Ishikawa (cell line): ENCODE measurements around the gene C2CD4D.

Experiments used
- CEBPB ChIP-seq: IDR thresholded peaks from 2 replicates; pipeline ENCODE4 v1.6.1; 2012
- RAD21 ChIP-seq: IDR thresholded peaks from 2 replicates; pipeline ENCODE4 v1.6.1; 2012; ENCODE audit warnings: low read depth

DNA sequence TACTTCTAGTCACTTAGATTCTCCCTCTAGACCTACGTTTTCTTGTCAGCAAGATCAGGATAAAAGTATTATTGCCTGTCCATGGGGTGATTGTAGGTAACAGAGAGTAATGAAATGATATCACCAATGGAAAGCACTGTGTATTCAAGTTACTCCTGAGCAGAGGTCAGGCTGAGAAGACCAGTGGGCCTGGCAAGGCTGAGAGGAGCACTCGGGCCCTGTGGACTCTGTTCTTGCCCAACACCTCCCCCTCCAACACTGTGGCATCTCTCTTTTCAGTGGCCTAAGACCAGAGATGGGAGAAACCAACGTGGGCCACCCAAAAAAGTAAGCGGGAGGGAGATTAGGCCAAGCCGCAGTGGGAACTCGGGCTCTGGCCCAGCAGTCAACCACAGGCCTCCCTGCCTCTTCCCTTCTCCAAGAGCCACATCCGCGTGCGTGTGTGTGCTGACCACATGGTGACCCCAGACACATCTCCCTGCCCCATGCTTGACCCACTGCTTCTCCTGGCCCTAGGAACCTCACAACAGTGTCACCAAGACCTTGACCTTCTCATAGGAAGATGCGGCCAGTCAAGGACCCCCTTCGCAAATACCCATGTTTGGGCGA, 20.3 kb downstream of the C2CD4D start:
- no peak for TF ChIP-seq CEBPB
- TF ChIP-seq RAD21 = no peak
